GM12892 (cell line): Measurements from ENCODE around the gene BSN.

ENCODE experiments used
- POLR2A ChIP-seq: IDR thresholded peaks from 2 replicates; pipeline ENCODE4 v1.6.1; 2011; ENCODE audit warnings: low read depth, low read length, control low read depth
- POLR2AphosphoS5 ChIP-seq: IDR thresholded peaks from 2 replicates; pipeline ENCODE4 v1.6.1; 2011; ENCODE audit warnings: low read depth, low read length, control low read depth
- TAF1 ChIP-seq: IDR thresholded peaks from 2 replicates; pipeline ENCODE4 v1.6.1; 2011; ENCODE audit warnings: low read depth, mild to moderate bottlenecking, control low read depth, low read length, borderline replicate concordance

DNA sequence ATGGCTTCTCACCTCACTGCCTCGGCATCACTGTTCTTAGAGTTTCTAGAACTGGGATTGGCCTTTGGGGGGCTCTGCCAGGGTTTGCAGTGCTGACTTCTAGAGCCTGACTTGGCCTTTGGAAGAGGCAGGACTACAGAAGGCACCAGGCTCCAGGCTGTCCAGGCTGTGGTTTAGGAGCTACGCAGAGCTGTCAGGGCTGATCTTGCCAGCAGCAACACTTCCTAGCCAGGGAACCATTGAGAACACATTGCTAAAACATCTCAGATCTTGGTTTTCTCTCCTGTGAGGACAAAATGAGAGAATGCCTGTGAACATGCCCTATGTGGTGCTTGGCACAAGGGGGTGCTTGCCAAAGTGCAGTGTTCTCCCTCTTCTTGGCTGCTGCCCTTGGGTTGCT is 85.3 kb downstream of the BSN start:
- no peak for TF ChIP-seq POLR2AphosphoS5
- TF ChIP-seq POLR2A = no peak
- no peak for TF ChIP-seq TAF1
